HT1080 (cell line): ENCODE data around the gene ITGB3. TPM values are rescaled to one million over a fixed set of nuclear protein-coding genes. Genes with fewer than 3 reads are reported as not detected.
A peak's percentile ranks its signal among the peaks of the same experiment; 100 is the strongest.
"Not testable (repeated sequence)": the region's sequence is repeated elsewhere in the genome, so short reads cannot be mapped to it uniquely, and the experiment has no call there.

ENCODE experiments used
- DNase-seq: peaks from one replicate; pipeline ENCODE4 v3.0.0-alpha.2; 2015; ENCODE audit warnings: low read depth
- total RNA-seq: library from RNA; depleted of rRNA; stranded (reverse); fragments of >200 nt; shearing (Covaris generic); gene quantifications from 2 replicates; pipeline ENCODE4 v1.2.3, GENCODE V29; 2014

Gene ITGB3
- total RNA-seq, 1 experiment from 2014 or later = 1.7 TPM

DNA sequence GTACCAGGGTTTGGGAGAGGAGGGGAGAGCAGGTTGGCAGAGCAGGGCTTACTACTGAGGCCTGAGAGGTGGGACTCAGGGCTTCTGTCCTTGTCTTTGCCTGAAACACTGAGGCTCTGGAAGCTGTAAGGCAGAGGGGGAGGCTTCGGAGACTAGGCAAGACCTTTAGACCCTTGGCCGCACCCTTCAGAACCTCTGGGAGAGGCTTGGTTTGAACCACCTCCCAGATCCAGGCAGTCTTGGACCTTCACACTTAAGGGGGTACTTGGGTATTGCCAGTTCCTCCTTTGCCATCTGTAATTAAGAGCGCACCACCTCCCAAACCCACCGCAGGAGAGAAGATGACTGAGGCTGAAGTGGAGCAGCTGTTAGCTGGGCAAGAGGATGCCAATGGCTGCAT is 31.6 kb upstream of the ITGB3 start:
- no peak for DNase-seq

GRCh38 chr17:47223007-47223406 is 30.6 kb upstream of the ITGB3 start:
- DNase-seq = peak; percentile 86

GRCh38 chr17:47223460-47223859 is 30.2 kb upstream of the ITGB3 start:
- no peak for DNase-seq

GRCh38 chr17:47224077-47224476 is 29.6 kb upstream of the ITGB3 start:
- DNase-seq = not testable (repeated sequence)

GRCh38 chr17:47224966-47225365 is 28.7 kb upstream of the ITGB3 start:
- DNase-seq = no peak

DNA sequence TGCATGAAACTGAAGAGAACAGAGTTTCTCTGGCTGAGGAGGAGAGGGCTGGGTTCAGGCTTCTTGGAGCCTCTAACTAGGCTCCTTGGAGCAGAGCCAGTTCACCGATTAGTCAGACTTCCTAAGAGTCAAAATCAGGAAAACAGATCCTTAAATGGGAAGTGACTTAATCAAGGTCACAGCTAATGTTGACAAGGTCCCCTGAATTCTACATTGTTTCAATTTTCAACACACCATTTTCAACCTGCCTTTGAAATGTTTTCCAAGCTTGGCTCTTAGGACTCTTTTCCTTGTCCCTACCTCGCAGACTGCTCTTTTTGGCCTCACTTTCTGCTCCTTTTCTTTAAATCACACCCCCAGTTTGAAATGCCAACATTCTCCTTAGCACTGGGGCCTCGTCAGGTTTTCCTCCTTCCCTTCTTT is 28.2 kb upstream of the ITGB3 start:
- peak; percentile 95 for DNase-seq

- DNase-seq = no peak
Observed at GRCh38 chr17:47225911-47226688, 27.5 kb upstream of the ITGB3 start.

DNA sequence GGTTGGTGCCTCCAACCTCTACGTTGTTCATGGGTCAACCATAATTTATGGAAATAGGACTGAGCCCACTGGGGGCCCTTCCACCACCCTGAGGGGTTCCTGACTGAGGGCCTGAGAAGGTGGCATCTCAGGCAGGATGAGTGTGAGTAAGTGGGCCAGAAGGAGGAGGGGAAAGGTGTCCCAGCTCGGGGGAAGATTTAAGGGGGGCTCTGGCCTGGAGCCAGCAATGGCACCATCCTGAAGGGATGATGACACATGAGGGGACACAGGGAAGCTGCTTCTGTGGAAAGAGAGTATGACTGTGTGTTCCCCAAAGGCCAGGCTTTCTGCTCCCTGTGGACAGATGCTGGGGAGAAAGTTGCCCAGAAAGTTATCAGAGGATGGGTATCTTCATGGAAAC is 25.8 kb upstream of the ITGB3 start:
- DNase-seq = no peak

- peak; percentile 86 for DNase-seq
Observed at GRCh38 chr17:47229535-47230443, 23.8 kb upstream of the ITGB3 start.

GRCh38 chr17:47230864-47231263 is 22.8 kb upstream of the ITGB3 start:
- DNase-seq = no peak

DNA sequence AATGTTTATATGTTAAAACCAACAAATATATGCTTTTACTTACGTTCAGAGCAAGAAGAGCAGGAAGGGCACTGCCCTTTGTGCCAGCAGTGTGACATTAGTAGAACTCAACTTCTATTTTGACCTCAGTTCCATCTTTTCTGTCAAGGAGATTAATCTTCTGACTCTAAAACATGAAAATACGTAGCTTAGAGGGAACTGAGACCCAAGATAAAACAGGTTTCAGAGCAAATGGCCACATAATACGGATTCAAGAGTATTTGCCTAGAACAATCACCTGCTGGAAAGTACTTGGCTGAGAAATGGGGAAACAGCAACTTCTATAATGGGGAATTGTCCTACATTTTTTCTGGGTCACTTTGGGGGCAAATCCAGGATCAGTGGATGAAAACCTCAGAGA is 22.3 kb upstream of the ITGB3 start:
- DNase-seq = no peak

- no peak for DNase-seq
Observed at GRCh38 chr17:47231866-47232265, 21.8 kb upstream of the ITGB3 start.

DNA sequence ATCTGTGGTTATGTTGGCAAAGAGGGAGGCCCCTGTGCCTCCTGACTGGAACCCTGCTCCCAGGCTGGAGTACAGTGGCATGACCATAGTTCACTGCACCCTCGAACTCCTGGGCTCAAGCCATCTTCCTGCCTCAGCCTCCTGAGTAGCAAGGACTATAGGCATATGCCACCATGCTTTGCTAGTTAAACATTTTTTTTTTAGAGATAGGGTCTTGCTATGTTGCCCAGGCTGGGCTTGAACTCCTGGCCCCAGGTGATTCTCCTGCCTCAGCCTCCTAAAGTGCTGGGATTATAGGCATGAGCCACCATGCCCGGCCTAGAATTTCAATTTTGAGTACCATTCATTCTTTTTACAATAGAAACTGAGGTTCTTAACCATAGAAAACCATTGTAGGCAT is 21.2 kb upstream of the ITGB3 start:
- DNase-seq = no peak

GRCh38 chr17:47235506-47235905 is 18.1 kb upstream of the ITGB3 start:
- DNase-seq = no peak

DNA sequence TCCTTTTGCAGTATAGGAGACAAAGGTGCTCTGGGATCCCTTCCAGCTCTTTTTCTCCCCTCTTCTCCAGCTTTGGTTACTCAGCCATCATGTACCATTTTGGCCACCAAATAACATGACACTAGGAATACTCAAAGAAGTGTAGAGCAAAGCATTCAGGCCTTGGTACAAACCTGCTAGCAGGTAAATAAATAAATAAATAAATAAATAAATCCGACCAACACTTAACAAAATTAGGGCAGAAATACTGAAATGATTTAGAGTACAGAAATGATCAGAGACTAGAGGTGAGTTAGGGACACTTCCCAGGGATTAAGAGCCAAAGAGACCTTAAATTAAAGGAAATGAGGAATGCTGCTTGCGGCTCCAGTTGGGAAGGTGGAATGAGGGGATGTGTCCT is 17.7 kb upstream of the ITGB3 start:
- no peak for DNase-seq

GRCh38 chr17:47237841-47238240 is 15.8 kb upstream of the ITGB3 start:
- DNase-seq = no peak

DNA sequence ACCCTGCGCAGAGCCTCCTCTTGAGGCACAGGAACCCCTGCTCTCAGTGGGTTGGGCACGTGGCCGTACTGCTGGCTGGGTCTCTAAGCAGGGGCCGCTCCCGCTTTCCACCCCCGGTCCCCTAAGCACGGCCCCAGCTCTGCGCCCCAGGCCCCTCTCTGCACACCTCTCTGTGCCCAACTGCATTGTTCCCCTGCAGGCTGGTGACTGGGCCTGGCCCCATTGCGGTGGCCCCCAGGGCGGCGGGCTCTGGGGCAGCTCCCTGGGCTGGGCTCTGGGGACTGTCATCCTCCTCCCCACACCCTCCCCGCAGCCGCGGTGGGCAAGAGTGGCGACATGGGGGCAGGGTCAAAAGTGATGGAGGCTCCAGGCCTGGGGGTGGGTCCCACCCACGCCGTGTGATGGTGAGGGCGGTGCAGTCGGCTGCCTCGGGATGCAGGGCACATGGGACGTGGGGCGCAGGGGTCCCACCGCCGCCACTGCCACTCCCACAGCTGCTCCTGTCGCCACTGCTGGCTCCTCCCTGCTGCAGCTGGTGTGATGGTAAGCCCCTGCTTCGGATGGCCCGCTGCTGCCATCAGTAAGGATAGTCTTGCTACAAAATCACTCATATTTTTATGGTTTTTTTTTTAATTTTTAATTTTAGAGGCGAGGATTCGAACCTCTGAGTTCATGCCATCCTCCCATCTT is 15.2 kb upstream of the ITGB3 start:
- no peak for DNase-seq

DNA sequence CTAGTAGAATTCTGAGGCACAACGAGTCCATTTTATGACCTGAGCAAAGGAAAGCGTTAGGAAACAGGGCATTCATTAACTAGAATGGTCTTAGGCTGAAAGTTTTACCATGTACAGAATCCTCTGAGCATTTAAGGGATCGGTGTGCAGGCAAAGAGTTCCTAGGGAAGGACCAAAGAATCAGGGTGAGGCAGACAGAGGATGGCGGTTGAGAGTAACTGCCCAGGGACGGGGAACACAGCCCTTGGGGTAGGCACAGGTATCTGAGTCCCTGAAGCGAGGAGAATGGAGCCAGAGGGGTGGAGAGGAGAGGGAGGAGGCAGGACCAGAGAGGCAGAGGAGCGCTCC is 14.0 kb upstream of the ITGB3 start:
- no peak for DNase-seq

GRCh38 chr17:47239967-47240651 is 13.5 kb upstream of the ITGB3 start:
- DNase-seq = peak; percentile 100

DNA sequence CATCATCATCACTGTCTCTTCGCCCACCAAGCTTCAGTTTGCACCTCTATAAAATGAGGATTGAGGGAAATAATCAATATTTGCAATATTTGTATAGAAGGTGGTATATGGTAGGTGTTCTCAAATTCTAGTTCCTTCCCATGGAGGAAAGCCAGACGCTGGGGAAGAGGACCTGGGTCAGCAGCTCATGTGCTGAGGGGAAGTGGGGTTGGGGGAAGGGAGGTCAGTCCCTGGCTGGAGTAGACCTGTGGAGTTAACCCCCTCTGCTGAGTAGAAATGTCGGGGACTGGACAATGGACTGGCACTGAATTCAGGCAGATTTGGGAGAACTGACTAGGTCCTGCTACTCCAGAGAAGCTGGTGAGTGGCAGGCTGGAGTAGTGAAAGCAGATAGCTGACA is 12.8 kb upstream of the ITGB3 start:
- no peak for DNase-seq

DNA sequence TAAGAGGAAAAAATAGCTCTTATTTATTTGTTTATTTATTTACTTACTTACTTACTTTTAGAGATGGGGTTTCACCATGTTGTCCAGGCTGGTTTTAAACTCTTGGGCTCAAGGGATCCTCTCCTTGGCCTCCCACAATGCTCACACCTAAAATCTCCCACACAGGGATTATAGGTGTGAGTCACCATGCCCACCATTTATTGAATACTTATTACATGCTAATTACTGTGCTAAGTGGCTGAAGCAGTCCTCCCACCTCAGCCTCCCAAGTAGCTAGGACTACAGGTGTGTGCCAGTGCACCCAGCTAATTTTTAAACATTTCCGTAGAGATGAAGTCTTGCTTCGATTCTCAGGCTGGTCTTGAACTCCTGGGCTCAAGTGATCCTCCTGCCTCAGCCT is 11.0 kb upstream of the ITGB3 start:
- no peak for DNase-seq
